Mononuclear cell (primary cell): ENCODE data around the gene CPE. TPM values are rescaled to one million over a fixed set of nuclear protein-coding genes. Genes with fewer than 3 reads are reported as not detected.
"Not testable (repeated sequence)": the region's sequence is repeated elsewhere in the genome, so short reads cannot be mapped to it uniquely, and the experiment has no call there.

ENCODE experiments used
- H3K27me3 ChIP-seq: 2 replicates; pipeline ENCODE4 v1.6.0; 2011; ENCODE audit warnings: low read length, control low read depth; ENCODE audit not compliant: insufficient read depth
- H3K4me1 ChIP-seq: 2 replicates; pipeline ENCODE4 v1.5.1; 2011; ENCODE audit warnings: mild to moderate bottlenecking, low read length, control low read depth; ENCODE audit not compliant: insufficient read depth
- H3K4me3 ChIP-seq: 2 replicates; pipeline ENCODE4 v1.5.1; 2011; ENCODE audit warnings: mild to moderate bottlenecking, low read length, moderate library complexity
- H3K9me3 ChIP-seq: 2 replicates; pipeline ENCODE4 v1.5.1; 2011; ENCODE audit warnings: low read depth, mild to moderate bottlenecking, control low read depth, low read length
- total RNA-seq: library from RNA; depleted of rRNA; stranded (reverse); fragments of >200 nt; gene quantifications from one replicate; pipeline ENCODE4 v1.2.3, GENCODE V29; 2012

The CPE gene
- total RNA-seq, 1 donor: 0.10 TPM

DNA sequence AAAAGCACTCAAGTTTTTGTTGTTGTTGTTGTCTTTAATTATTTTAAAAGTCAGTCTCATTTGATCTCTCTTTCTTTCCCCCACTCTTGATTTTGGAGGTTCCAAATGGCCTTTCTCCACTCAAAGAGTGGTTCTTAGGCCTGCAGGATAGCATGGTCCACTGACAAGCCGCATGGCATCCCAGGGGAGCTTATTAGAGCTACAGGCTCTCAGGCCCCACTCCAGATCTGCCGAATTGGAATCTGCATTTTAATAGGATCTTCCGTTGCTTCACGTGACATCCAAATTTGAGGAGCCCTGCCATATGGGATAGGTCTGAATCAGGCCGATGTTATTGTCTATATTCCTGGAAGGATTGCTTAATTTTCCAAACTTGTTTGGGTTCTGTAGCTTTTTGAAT is 72.1 kb downstream of the CPE start:
- H3K9me3 ChIP-seq: no peaks in the 10 kb centered on the region

DNA sequence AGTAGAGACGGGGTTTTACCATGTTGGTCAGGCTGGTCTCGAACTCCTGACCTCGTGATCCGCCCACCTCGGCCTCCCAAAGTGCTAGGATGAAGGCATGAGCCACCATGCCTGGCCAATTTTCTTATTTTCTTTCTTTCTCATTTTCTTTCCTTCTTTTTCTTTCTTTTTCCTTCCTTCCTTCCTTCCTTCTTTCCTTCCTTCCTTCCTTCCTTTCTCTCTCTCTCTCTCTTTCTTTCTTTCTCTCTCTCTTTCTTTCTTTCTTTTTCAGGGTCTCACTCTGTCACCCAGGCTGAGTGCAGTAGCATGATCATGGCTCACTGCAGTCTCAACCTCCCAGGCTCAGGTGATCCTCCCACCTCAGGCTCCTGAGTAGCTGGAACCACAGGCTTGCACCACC is 74.3 kb downstream of the CPE start:
- not testable (repeated sequence) for H3K9me3 ChIP-seq, H3K4me1 ChIP-seq, H3K4me3 ChIP-seq, H3K27me3 ChIP-seq

More for the DNA sequence above, 72.1 kb downstream of the CPE start:
- H3K27me3 ChIP-seq: no peaks in the 10 kb centered on the region
- H3K4me1 ChIP-seq: no peaks in the 10 kb centered on the region
- no peak overlapping the region for H3K4me3 ChIP-seq

DNA sequence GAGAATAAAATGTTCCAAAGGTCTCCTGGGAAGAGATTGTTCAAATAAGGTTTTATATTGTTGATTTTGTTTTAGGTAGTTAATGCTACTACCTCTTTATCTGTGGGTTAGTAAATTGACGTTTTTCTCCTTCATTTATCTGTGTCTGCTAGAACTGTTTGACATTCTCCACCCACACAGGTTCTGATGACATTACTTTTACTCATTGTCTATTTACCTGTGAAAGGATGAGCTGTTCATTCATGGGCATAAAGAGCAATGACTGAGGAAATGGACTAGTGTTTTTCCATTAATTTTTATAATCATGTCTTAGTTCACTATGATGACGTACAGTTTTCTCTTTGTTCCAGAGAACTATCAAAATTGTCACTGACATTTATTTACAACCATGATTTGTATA is 75.6 kb downstream of the CPE start:
- H3K9me3 ChIP-seq: no peaks in the 10 kb centered on the region
- H3K27me3 ChIP-seq: no peaks in the 10 kb centered on the region
- no peak overlapping the region for H3K4me3 ChIP-seq
- H3K4me1 ChIP-seq: no peaks in the 10 kb centered on the region

DNA sequence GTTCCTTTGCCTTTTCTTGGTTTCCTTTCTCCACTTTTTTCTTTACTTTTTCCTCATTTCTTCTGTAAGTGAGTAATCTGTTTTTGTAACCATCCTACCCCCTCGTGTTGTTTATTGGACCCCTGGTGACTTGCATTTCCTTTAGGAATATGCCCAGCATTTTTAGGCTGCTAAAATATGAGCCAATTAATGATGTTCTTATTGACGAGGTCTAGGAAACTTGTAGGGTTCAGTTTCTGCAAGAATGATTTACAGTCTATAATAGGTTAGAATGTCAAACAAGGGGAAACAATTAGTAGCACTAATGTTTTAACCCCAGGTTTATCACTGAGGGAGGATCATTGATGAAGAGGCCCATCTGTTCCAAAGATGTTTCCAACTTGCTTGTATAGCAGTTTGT is 79.0 kb downstream of the CPE start:
- no peaks in the 10 kb centered on the region for H3K9me3 ChIP-seq
- no peaks in the 10 kb centered on the region for H3K4me1 ChIP-seq
- no peak overlapping the region for H3K4me3 ChIP-seq
- H3K27me3 ChIP-seq: no peaks in the 10 kb centered on the region

DNA sequence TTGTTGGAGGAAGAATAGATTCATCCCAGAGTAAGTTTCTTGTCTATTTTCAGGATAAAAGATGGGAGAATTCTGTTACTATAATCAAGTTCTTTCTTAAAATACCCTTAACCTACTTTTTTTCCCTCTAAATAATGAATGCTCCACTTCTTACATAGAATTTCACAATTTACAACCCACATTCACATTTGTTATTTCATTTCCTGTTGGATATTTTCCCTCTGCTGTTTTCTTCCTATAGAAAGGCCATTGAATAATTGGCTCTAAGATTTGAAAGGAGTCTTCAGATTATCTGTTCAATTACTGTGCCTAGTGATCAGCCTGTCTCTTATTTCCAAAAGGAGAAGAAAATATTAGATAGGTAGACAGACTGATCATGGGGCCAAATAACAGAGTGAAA is 79.7 kb downstream of the CPE start:
- Histone ChIP-seq H3K27me3 (no peaks in the 10 kb centered on the region), H3K9me3 (no peaks in the 10 kb centered on the region), H3K4me1 (no peaks in the 10 kb centered on the region), H3K4me3 (no peak overlapping the region)

DNA sequence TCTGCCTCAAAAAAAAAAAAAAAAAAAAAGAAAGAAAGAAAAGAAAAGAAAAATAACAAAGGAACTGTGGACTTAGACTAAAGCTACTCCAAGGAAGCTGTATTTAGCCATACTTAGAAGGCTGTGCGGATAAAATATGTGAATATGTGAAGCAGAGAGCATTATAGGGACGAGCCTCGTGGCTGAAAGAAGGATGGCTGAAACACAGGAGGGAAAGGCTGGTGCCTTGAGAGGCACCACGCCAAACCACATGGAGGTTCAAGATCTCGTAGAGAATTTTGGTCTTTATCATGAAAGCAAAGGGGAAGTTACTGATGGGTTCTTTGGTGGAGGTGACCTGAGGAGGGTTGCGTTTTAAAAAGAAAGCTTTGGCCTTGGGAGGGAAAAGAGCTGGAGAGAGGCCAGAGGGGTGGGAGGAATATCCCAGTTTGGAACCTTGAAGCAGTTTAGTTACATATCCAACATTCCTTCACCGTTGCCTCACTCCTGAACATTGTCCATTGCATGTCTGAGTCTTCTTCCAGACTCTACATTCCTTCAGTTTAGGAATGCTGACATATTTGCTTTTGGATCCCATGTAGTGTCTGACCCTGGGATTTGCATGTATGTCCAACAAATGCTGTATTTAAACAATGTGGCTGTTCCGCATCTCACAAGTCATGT is 82.5 kb downstream of the CPE start:
- Histone ChIP-seq H3K9me3 (no peaks in the 10 kb centered on the region), H3K4me3 (no peak overlapping the region), H3K27me3 (no peaks in the 10 kb centered on the region), H3K4me1 (no peaks in the 10 kb centered on the region)

DNA sequence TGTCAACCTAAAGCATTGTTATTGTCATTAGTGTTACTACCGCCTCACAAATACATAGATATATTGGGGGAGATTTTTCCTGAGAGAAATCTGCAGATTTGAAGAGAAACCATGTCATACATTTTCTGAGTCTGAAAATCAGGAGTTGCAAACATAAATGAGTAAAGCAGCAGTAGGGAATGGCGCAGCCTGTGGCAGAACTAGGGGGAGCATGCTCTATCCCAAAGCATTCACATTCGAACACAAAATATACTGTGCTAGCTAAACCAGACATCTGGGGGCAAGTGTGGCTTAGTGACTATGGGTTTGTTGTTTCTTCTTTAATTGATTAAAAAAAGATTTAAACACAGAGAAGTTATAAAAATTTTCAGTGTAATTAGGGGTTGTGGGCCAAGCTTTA is 83.2 kb downstream of the CPE start:
- Histone ChIP-seq H3K27me3 (no peaks in the 10 kb centered on the region), H3K9me3 (no peaks in the 10 kb centered on the region), H3K4me1 (no peaks in the 10 kb centered on the region), H3K4me3 (no peak overlapping the region)

DNA sequence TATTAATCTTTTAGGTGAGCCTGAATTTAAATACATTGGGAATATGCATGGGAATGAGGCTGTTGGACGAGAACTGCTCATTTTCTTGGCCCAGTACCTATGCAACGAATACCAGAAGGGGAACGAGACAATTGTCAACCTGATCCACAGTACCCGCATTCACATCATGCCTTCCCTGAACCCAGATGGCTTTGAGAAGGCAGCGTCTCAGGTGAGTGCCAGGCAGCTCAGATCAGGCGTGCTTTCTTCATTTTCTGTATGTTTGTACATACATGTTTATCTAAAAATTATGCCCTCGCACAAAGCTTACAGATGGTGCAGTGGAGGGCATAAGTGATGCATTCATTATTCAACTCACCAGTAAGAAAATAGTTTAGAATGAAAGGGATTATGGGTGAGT is 85.6 kb downstream of the CPE start:
- no peaks in the 10 kb centered on the region for H3K4me1 ChIP-seq
- H3K4me3 ChIP-seq: no peak overlapping the region
- no peaks in the 10 kb centered on the region for H3K27me3 ChIP-seq
- no peaks in the 10 kb centered on the region for H3K9me3 ChIP-seq

DNA sequence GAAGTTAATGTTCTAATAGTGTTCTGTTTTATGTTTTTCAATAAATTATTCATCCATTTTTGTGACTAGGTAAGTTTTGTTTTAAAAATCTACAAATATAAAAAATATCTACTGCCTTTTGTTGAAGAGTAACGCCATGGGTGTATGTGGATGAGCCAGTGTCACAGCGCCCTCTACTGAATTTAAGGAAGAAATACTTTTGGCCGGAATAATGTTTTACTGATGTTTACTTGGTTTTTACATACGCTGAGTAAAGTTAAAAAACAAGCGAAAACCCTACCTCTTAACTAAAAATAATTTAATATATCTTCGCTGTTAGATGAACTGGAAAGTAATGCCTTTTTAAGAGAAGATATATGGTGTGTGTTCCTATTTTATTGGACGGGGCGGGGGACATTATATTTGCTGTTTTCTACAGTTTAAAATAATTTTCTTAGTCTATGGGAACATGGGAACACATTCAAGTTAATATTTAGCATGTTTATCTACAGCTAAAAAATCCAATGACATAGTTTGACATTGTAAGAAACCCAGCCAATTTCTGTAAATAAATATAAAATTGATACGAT is 86.1 kb downstream of the CPE start:
- H3K4me3 ChIP-seq: no peak overlapping the region
- no peaks in the 10 kb centered on the region for H3K9me3 ChIP-seq
- H3K27me3 ChIP-seq: no peaks in the 10 kb centered on the region
- H3K4me1 ChIP-seq: no peaks in the 10 kb centered on the region

DNA sequence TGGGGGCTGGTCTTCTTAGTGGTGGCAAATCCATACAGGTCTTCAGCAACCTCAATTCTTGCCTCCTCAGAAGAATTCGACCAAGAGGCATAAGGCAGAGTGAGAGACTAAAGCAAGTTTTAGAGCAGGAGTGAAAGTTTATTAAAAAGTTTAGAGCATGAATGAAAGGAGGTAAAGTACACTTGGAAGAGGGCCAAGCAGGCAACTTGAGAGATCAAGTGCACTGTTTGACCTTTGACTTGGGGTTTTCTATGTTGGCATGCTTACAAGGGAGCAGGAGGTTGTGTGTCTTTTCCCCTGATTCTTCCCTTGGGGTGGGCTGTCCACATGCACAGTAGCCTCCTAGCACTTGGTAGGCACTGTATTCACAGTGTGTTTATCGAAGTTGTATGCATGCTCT is 91.2 kb downstream of the CPE start:
- no peaks in the 10 kb centered on the region for H3K27me3 ChIP-seq
- H3K4me3 ChIP-seq: no peak overlapping the region
- peaks cover 23% of the 10 kb centered on the region for H3K9me3 ChIP-seq
- H3K4me1 ChIP-seq: no peaks in the 10 kb centered on the region

DNA sequence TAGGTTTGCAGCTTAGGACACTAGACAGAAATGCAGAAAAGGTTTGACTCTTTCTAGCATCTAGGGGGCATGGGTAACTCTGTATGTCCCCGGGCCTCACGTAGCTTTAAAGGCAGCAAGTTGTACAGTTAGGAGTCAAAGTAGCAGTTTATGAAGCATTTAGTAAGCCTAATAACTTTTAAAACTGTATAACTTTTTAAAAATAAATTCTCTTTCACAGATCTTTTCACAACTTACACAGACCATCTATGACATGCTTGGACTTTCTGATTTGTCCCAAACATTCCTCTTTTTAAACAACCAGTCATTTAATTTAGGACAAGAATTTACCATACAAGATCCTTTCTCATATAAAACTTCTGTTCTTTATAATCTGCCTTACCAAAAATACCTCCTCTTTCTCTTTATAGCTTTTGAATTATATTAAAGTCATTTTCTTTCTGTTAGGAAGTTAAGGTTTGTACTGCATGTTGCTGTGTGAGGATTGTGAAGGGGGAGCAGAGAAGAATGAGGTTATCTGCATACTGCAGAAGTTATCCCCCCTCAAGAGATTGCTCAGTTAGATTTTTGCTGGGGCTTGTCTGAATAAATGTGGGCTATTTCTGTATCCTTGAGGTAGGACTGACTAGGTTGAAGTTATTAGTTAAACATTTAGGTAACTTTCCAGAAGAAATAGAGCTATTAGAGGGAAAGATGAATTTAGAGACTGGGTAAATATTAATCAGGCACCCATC is 94.3 kb downstream of the CPE start:
- Histone ChIP-seq H3K4me1 (no peaks in the 10 kb centered on the region), H3K4me3 (no peak overlapping the region), H3K27me3 (peaks cover 3% of the 10 kb centered on the region), H3K9me3 (peaks cover 23% of the 10 kb centered on the region)

DNA sequence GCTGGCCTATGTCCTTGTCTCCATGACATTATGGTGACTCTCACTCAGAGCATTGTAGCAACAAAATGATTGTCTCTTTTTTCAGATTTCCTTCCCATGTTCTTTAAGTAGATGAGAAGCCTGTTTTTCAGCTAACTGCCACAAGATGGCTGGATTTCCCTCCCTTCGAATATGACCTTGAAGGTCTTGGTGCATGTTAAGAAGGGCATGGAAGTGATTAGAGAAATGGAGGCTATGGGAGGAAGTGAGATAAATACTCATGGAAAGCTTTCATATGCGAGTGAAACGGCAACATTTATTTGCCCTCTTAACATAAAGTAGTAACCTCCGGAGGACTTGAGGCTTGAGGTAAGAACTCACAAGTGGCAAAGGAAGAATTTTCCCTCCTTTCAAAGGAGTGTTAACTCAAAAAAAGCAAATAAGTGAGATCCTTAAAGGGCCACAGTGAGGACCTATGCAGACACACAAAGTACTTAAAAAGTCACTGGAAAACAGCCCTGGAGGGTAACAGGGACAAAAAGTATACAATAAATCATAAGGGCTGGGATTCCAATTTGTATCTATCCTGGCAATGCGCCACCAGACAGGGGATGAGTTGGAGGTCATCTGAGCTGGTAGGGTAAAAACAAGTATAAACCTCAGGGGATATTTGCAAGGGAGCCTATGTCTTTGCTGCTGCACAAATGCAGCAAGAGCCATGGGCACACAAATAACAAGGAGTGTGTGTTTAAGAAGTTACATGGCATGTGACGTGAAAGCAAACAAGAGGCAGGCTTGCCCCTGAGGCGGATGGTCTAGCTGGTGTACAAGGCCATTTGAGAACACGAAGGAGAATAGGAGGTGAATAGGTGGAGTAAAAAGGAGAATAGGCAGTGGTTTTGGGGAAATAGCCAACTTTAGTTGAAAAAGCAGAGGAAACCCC is 96.2 kb downstream of the CPE start:
- peaks cover 23% of the 10 kb centered on the region for H3K9me3 ChIP-seq
- no peak overlapping the region for H3K4me3 ChIP-seq
- H3K27me3 ChIP-seq: peaks cover 3% of the 10 kb centered on the region
- H3K4me1 ChIP-seq: no peaks in the 10 kb centered on the region

DNA sequence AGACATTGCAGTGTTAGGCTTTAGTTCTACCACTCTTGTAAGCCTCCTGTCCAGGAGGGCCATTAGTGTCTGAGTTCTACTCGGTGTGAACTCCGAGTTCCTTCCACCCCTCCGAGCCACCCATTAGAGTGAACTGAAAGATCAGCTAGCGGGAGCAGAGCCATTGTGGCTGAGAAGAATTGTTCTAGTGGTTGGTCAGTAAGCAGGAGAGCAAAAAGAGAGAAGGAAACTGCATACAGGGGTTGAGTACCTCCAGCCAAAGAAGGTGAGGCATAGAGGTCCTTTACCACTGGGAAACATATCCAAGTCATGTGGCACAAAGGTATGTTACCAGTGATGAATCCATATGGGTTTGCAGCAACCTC is 96.9 kb downstream of the CPE start:
- Histone ChIP-seq H3K4me3 (no peak overlapping the region), H3K4me1 (no peaks in the 10 kb centered on the region), H3K27me3 (peaks cover 3% of the 10 kb centered on the region), H3K9me3 (peaks cover 23% of the 10 kb centered on the region)

DNA sequence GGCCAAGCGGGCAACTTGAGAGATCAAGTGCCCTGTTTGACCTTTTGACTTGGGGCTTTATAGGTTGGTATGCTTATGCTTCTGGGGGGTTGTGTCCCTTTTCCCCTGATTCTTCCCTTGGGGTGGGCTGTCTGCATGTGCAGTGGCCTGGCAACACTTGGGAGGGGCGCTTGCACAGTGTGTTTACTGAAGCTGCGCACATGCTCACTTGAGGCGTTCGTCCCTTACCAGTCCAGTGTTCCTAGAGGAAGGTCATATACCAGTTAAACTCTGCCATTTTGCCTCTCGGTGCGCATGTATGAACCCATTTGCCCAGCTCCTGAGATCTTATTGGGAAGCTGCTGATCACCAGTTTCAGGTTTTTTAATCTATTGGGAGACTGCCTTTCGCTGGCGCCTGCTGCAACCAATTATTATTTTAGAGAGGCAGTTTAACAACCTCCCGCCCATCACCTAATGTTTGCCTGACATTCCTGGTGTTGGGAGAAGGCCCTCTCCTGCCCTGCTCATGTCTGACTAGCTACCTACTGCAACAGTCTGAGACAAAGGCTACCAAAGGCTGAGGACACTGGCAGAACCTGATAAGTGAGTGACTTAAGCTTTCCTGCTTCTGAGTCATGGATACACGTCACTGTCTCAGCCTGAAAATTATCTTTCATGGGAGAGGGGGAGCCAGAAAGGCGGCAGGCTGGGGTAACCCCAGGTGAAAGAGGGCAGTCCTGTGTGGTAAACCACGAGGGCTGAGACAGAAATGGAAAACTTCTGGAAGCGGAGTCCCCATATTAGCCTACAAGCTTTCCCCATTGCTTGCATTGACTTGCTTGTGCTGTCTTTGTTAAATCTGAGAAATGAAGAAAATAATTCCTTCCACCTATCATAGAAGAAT is 97.6 kb downstream of the CPE start:
- H3K4me1 ChIP-seq: no peaks in the 10 kb centered on the region
- H3K4me3 ChIP-seq: no peak overlapping the region
- H3K27me3 ChIP-seq: peaks cover 3% of the 10 kb centered on the region
- peaks cover 22% of the 10 kb centered on the region for H3K9me3 ChIP-seq
